Mesendoderm (in vitro differentiated cells): Measurements from ENCODE around the gene TSPAN18.
A peak's percentile ranks its signal among the peaks of the same experiment; 100 is the strongest.

ENCODE experiments used
- DNase-seq: peaks from one replicate; pipeline ENCODE4 v3.0.0; 2013
- H2AK5ac ChIP-seq: 2 replicates; pipeline ENCODE4 v1.6.1; 2013; ENCODE audit warnings: low read length, inconsistent platforms
- H2BK120ac ChIP-seq: 2 replicates; pipeline ENCODE4 v1.6.1; 2013; ENCODE audit warnings: low read depth, mild to moderate bottlenecking, low read length, moderate library complexity, mixed read lengths
- H2BK15ac ChIP-seq: replicated peaks from 2 replicates; pipeline ENCODE4 v1.6.1; 2013; ENCODE audit warnings: low read depth, mild to moderate bottlenecking, moderate library complexity
- H2BK5ac ChIP-seq: 2 replicates; pipeline ENCODE4 v1.6.1; 2013; ENCODE audit warnings: low read length, inconsistent platforms
- H3K18ac ChIP-seq: 2 replicates; pipeline ENCODE4 v1.6.1; 2013; ENCODE audit warnings: mild to moderate bottlenecking, low read length, mixed read lengths
- H3K23ac ChIP-seq: one replicate; pipeline ENCODE4 v1.6.1; 2013; ENCODE audit warnings: low read length
- H3K27ac ChIP-seq: 2 replicates; pipeline ENCODE4 v1.5.1; 2013; ENCODE audit warnings: low read depth, mild to moderate bottlenecking, inconsistent platforms, low read length, moderate library complexity
- H3K27me3 ChIP-seq: 2 replicates; pipeline ENCODE4 v1.6.1; 2013; ENCODE audit warnings: low read length, control low read depth, mild to moderate bottlenecking, inconsistent platforms; ENCODE audit not compliant: insufficient read depth, poor library complexity
- H3K36me3 ChIP-seq: 2 replicates; pipeline ENCODE4 v1.6.1; 2013; ENCODE audit warnings: low read length, inconsistent platforms; ENCODE audit not compliant: control insufficient read depth, insufficient read depth
- H3K4ac ChIP-seq: one replicate; pipeline ENCODE4 v1.6.1; 2013; ENCODE audit warnings: low read depth, mild to moderate bottlenecking, low read length, moderate library complexity
- H3K4me1 ChIP-seq: 2 replicates; pipeline ENCODE4 v1.6.1; 2013; ENCODE audit warnings: low read depth, low read length, inconsistent platforms; ENCODE audit not compliant: control insufficient read depth
- H3K4me2 ChIP-seq: 2 replicates; pipeline ENCODE4 v1.6.1; 2013; ENCODE audit warnings: low read length
- H3K4me3 ChIP-seq: 2 replicates; pipeline ENCODE4 v1.5.1; 2013; ENCODE audit warnings: mild to moderate bottlenecking, low read length
- H3K56ac ChIP-seq: one replicate; pipeline ENCODE4 v1.6.1; 2013; ENCODE audit warnings: low read length
- H3K79me1 ChIP-seq: 2 replicates; pipeline ENCODE4 v1.6.1; 2013; ENCODE audit warnings: low read length, inconsistent platforms
- H3K79me2 ChIP-seq: 2 replicates; pipeline ENCODE4 v1.6.1; 2013; ENCODE audit warnings: mild to moderate bottlenecking, low read length; ENCODE audit not compliant: control insufficient read depth, insufficient read depth
- H3K9ac ChIP-seq: 2 replicates; pipeline ENCODE4 v1.6.1; 2013; ENCODE audit warnings: low read length, inconsistent platforms
- H4K5ac ChIP-seq: one replicate; pipeline ENCODE4 v1.6.1; 2013; ENCODE audit warnings: low read length
- H4K8ac ChIP-seq: one replicate; pipeline ENCODE4 v1.6.1; 2013; ENCODE audit warnings: low read depth, mild to moderate bottlenecking, control low read depth, low read length, moderate library complexity
- WGBS: extraction: QIAGEN DNeasy Blood & Tissue Kit; methylation state at CpG from one replicate; pipeline ENCODE4 v1.1.7; 2013; ENCODE audit warnings: low lambda C conversion rate, missing lambda C conversion rate; ENCODE audit not compliant: insufficient coverage; ENCODE audit errors: extremely low coverage; 5-methylcytosine and 5-hydroxymethylcytosine counted together

The TSPAN18 gene

GRCh38 chr11:44949160-44950030 is 222.6 kb downstream of the TSPAN18 start:
- Histone ChIP-seq H2BK5ac (no peak overlapping the region), H3K79me1 (peaks cover 8% of the 10 kb centered on the region), H3K4me1 (peaks cover 14% of the 10 kb centered on the region), H3K23ac (no peak overlapping the region), H3K4me2 (peak overlapping the region; percentile 63), H3K27me3 (no peaks in the 10 kb centered on the region), H2BK120ac (peak overlapping the region; percentile 17), H3K4ac (peak overlapping the region; percentile 44), H3K79me2 (peaks cover 2% of the 10 kb centered on the region), H2AK5ac (no peak overlapping the region), H3K36me3 (no peaks in the 10 kb centered on the region), H3K27ac (peak overlapping the region; percentile 69), H3K18ac (peak overlapping the region; percentile 93), H4K5ac (no peak overlapping the region), H2BK15ac (no peak overlapping the region), H3K9ac (peak overlapping the region; percentile 87), H3K4me3 (peak overlapping the region; percentile 77), H3K56ac (peak overlapping the region; percentile 94), H4K8ac (no peak overlapping the region)
- no CpG with 5 or more reads among the region's 57 CpGs for WGBS
- peak; percentile 85 for DNase-seq

- H4K5ac ChIP-seq, result no peak overlapping the region
- H3K4ac ChIP-seq, result peak overlapping the region; percentile 44
- peaks cover 8% of the 10 kb centered on the region for H3K79me1 ChIP-seq
- peak overlapping the region; percentile 77 for H3K4me3 ChIP-seq
- peak overlapping the region; percentile 84 for H4K8ac ChIP-seq
- no peak overlapping the region for H2AK5ac ChIP-seq
- peak overlapping the region; percentile 70 for H2BK5ac ChIP-seq
- H3K23ac ChIP-seq, result peak overlapping the region; percentile 54
- H3K79me2 ChIP-seq, result peaks cover 2% of the 10 kb centered on the region
- H3K4me2 ChIP-seq, result peak overlapping the region; percentile 63
- H3K27me3 ChIP-seq, result no peaks in the 10 kb centered on the region
- peak overlapping the region; percentile 17 for H2BK120ac ChIP-seq
- no peak for DNase-seq
- no peak overlapping the region for H2BK15ac ChIP-seq
- peak overlapping the region; percentile 87 for H3K9ac ChIP-seq
- H3K27ac ChIP-seq, result peak overlapping the region; percentile 41
- H3K18ac ChIP-seq, result peak overlapping the region; percentile 93
- peak overlapping the region; percentile 94 for H3K56ac ChIP-seq
- WGBS, result no CpG with 5 or more reads among the region's 63 CpGs
- H3K36me3 ChIP-seq, result no peaks in the 10 kb centered on the region
- peaks cover 19% of the 10 kb centered on the region for H3K4me1 ChIP-seq
Observed at GRCh38 chr11:44950031-44950624, 223.4 kb downstream of the TSPAN18 start.

DNA sequence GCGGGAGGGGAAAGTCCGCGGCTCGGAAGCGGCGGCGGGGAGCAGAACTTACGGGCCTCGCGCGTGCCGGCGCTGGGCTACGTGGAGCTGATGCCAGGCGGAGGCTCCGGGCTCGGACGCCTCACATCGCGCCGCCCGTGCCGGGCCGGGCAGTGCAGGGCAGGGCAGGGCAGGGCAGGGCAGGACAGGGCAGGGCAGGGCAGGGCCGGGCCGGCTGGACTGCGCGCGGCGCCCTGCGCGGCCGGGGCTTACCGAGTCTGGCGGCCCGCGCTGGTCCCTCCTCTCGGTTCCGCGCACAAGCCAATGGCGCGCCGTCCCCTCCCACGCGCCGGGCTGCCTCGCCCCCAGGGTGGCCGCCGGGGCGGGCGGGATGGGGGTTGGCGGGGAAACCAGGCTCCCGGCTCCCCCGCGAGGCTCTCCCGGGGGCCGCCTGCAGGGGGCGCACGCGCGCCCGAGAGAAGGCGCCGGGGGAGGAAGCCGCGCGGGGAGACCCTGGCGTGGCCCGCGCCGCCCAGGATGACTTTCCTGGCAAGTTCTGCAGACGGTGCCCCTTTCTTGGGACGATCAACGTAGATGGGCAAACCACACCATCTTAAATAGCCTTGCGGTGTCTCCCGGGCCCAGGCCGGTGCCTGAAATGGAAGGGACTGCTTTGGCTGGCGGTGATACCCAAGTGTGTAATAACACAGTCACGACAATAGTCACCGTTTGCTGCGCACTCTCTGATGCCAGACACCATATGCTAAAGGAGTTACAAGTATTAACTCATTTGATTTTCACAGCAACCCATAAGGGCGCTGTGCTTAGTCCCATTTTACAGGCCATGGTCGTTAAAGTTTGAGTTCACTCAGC is 224.1 kb downstream of the TSPAN18 start, which contains the start of gene TP53I11:
TP53I11 (minus strand) TSS at position 259 of the 852 bp plus-strand sequence. CDS start 12,548 bp downstream, outside the sequence.
- H4K8ac ChIP-seq, result peak within 1 kb of the TSS; percentile 84
- peak within 1 kb of the TSS; percentile 87 for H3K9ac ChIP-seq
- H3K4ac ChIP-seq, result peak within 1 kb of the TSS; percentile 44
- H3K56ac ChIP-seq, result peak within 1 kb of the TSS; percentile 94
- peak within 1 kb of the TSS; percentile 69 for H3K27ac ChIP-seq
- H3K18ac ChIP-seq, result peak within 1 kb of the TSS; percentile 93
- H2BK120ac ChIP-seq, result peak within 1 kb of the TSS; percentile 17
- H2BK5ac ChIP-seq, result peak within 1 kb of the TSS; percentile 70
- peaks cover 2% of the 10 kb centered on the region for H3K79me2 ChIP-seq
- no peak within 1 kb of the TSS for H4K5ac ChIP-seq
- peak within 1 kb of the TSS; percentile 54 for H3K23ac ChIP-seq
- peaks cover 8% of the 10 kb centered on the region for H3K79me1 ChIP-seq
- H3K4me1 ChIP-seq, result peaks cover 25% of the 10 kb centered on the region
- no peaks in the 10 kb centered on the region for H3K36me3 ChIP-seq
- peak within 1 kb of the TSS; percentile 63 for H3K4me2 ChIP-seq
- H3K27me3 ChIP-seq, result no peaks in the 10 kb centered on the region
- no peak for DNase-seq
- no peak within 1 kb of the TSS for H2AK5ac ChIP-seq
- peak within 1 kb of the TSS; percentile 77 for H3K4me3 ChIP-seq
- no CpG with 5 or more reads among the region's 83 CpGs for WGBS
- H2BK15ac ChIP-seq, result no peak within 1 kb of the TSS

GRCh38 chr11:44952082-44952481 is 225.3 kb downstream of the TSPAN18 start:
- Histone ChIP-seq H4K8ac (no peak overlapping the region), H3K56ac (no peak overlapping the region), H3K4me2 (no peak overlapping the region), H3K27ac (no peak overlapping the region), H2BK15ac (no peak overlapping the region), H3K36me3 (no peaks in the 10 kb centered on the region), H3K27me3 (no peaks in the 10 kb centered on the region), H2BK5ac (no peak overlapping the region), H3K4me3 (no peak overlapping the region), H3K23ac (no peak overlapping the region), H3K4me1 (peaks cover 28% of the 10 kb centered on the region), H3K79me2 (peaks cover 2% of the 10 kb centered on the region), H4K5ac (no peak overlapping the region), H2BK120ac (no peak overlapping the region), H3K79me1 (peaks cover 8% of the 10 kb centered on the region), H2AK5ac (peak overlapping the region; percentile 23), H3K4ac (no peak overlapping the region), H3K9ac (no peak overlapping the region), H3K18ac (no peak overlapping the region)
- DNase-seq, result no peak
- no CpG with 5 or more reads among the region's 2 CpGs for WGBS

DNA sequence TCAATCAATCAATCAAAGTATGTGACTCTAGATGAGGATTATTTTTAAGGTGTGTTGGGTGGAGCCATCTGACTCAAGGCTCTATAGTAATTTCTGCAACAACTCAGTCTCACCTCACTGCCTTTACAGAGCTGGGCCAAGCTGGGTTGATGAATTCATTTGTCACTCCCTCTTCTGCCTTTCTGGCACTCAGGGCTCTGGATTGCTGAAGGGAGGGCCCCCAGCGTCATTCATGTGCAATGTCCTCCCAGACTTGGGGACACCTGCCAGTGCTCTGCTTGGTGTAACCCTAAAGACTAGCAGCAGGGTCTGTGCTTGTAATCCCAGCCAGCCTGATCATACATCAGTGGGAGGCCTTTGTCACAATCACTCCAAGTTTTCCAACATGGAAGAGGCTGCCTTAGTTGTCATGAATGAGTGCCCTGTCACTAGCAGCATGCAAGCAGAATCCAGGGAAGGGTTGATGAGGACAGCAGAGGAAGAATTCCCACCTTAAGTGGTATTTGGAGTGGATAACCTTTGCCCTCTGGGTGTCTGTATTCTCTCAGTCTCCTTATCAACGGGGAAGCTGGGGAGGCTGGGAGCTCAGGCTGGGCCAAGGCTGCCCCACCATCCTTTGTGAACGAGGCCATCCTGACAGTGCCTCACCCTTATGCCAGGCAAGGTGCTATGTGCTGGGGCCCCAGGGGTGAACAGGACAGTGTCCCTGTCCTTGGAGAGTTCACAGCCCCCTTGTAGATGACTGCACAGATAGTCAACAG is 225.9 kb downstream of the TSPAN18 start:
- H3K79me2 ChIP-seq, result peaks cover 2% of the 10 kb centered on the region
- peak overlapping the region; percentile 62 for H3K56ac ChIP-seq
- peak overlapping the region; percentile 51 for H2BK5ac ChIP-seq
- no peak overlapping the region for H3K4me2 ChIP-seq
- no peak overlapping the region for H3K27ac ChIP-seq
- H3K18ac ChIP-seq, result no peak overlapping the region
- H3K23ac ChIP-seq, result no peak overlapping the region
- peaks cover 28% of the 10 kb centered on the region for H3K4me1 ChIP-seq
- H4K8ac ChIP-seq, result no peak overlapping the region
- H3K79me1 ChIP-seq, result peaks cover 8% of the 10 kb centered on the region
- no peak overlapping the region for H3K9ac ChIP-seq
- H3K36me3 ChIP-seq, result no peaks in the 10 kb centered on the region
- no peak overlapping the region for H3K4ac ChIP-seq
- no peak overlapping the region for H4K5ac ChIP-seq
- no peak overlapping the region for H2AK5ac ChIP-seq
- no CpG with 5 or more reads among the region's 3 CpGs for WGBS
- H2BK120ac ChIP-seq, result no peak overlapping the region
- H2BK15ac ChIP-seq, result no peak overlapping the region
- no peaks in the 10 kb centered on the region for H3K27me3 ChIP-seq
- H3K4me3 ChIP-seq, result no peak overlapping the region
- DNase-seq, result no peak
